ENCODE data around the gene CDHR3.

Gene CDHR3

GRCh38 chr7:106029941-106030340 is 66.9 kb downstream of the CDHR3 start:
- Histone ChIP-seq H3K27ac (no peak overlapping the region), H3K36me3 (ENCODE audit: insufficient read depth, low read length) (no peaks in the 10 kb centered on the region), H3K9ac (ENCODE audit: insufficient read length) (no peak overlapping the region), H3K4me3 (no peak overlapping the region), H3K9me3 (ENCODE audit: low read depth, low read length) (no peaks in the 10 kb centered on the region)
- DNase-seq (ENCODE audit: low read depth, low spot score): no peak
- no peak for TF ChIP-seq FOXP2 (optimal IDR thresholded peaks at IDR 0.05; ENCODE audit: control extremely low read depth, extremely low read length, insufficient read depth)

- no peak for TF ChIP-seq POLR2AphosphoS5 (IDR thresholded peaks at IDR 0.05; ENCODE audit: borderline replicate concordance, low read depth, low read length)
- DNase-seq (ENCODE audit: low read depth, low spot score): peak; percentile 84
- Histone ChIP-seq H3K9ac (ENCODE audit: insufficient read length) (no peak overlapping the region), H3K9me3 (ENCODE audit: low read depth, low read length) (no peaks in the 10 kb centered on the region), H3K27ac (peak overlapping the region; percentile 71), H3K4me3 (peak overlapping the region; percentile 60), H3K36me3 (ENCODE audit: insufficient read depth, low read length) (no peaks in the 10 kb centered on the region)
These were observed 68.4 kb downstream of the CDHR3 start for GRCh38 chr7:106031300-106032035.

DNA sequence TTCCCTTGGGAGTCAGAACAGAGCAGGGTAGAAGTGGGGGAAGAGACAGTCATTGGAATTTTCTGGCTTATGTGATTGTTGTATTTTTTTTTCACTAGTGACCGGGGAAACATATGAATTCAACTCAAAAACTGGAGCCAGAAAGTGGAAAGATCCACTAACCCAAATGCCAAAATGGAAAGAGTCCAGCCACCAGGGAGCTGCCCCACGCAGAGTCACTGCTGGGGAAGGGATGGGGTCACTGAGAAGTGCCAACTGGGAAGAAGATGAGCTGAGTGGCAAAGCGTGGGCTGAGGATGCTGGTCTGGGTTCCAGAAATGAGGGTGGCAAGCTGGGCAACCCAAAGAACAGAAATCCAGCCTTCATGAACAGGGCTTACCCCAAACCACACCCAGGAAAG is 69.2 kb downstream of the CDHR3 start:
- H3K4me3 ChIP-seq: no peak overlapping the region
- no peak overlapping the region for H3K27ac ChIP-seq
- no peak for TF ChIP-seq POLR2AphosphoS5 (IDR thresholded peaks at IDR 0.05; ENCODE audit: borderline replicate concordance, low read depth, low read length)
- TF ChIP-seq FOXP2 (optimal IDR thresholded peaks at IDR 0.05; ENCODE audit: control extremely low read depth, extremely low read length, insufficient read depth): no peak
- no peak for TF ChIP-seq EZH2 (IDR thresholded peaks at IDR 0.05)
- H3K36me3 ChIP-seq (ENCODE audit: insufficient read depth, low read length): no peaks in the 10 kb centered on the region
- no peaks in the 10 kb centered on the region for H3K9me3 ChIP-seq (ENCODE audit: low read depth, low read length)
- no peak overlapping the region for H3K9ac ChIP-seq (ENCODE audit: insufficient read length)
- DNase-seq (ENCODE audit: low read depth, low spot score): no peak

- Histone ChIP-seq H3K4me3 (no peak overlapping the region), H3K36me3 (ENCODE audit: insufficient read depth, low read length) (no peaks in the 10 kb centered on the region), H3K9ac (ENCODE audit: insufficient read length) (no peak overlapping the region), H3K27ac (no peak overlapping the region), H3K9me3 (ENCODE audit: low read depth, low read length) (no peaks in the 10 kb centered on the region)
- no peak for DNase-seq (ENCODE audit: low read depth, low spot score)
- no peak for TF ChIP-seq EZH2 (IDR thresholded peaks at IDR 0.05)
- no peak for TF ChIP-seq POLR2AphosphoS5 (IDR thresholded peaks at IDR 0.05; ENCODE audit: borderline replicate concordance, low read depth, low read length)
- no peak for TF ChIP-seq FOXP2 (optimal IDR thresholded peaks at IDR 0.05; ENCODE audit: control extremely low read depth, extremely low read length, insufficient read depth)
These were observed 70.7 kb downstream of the CDHR3 start for GRCh38 chr7:106033735-106034134.

- no peaks in the 10 kb centered on the region for H3K9me3 ChIP-seq (ENCODE audit: low read depth, low read length)
- H3K36me3 ChIP-seq (ENCODE audit: insufficient read depth, low read length): no peaks in the 10 kb centered on the region
- TF ChIP-seq EZH2 (IDR thresholded peaks at IDR 0.05) (no peak), POLR2AphosphoS5 (IDR thresholded peaks at IDR 0.05; ENCODE audit: borderline replicate concordance, low read depth, low read length) (no peak), FOXP2 (optimal IDR thresholded peaks at IDR 0.05; ENCODE audit: control extremely low read depth, extremely low read length, insufficient read depth) (no peak)
- H3K4me3 ChIP-seq: no peak overlapping the region
- H3K27ac ChIP-seq: no peak overlapping the region
- no peak for DNase-seq (ENCODE audit: low read depth, low spot score)
- H3K9ac ChIP-seq (ENCODE audit: insufficient read length): no peak overlapping the region
These were observed 71.3 kb downstream of the CDHR3 start for GRCh38 chr7:106034383-106034782.

GRCh38 chr7:106035568-106035967 is 72.5 kb downstream of the CDHR3 start:
- TF ChIP-seq EZH2 (IDR thresholded peaks at IDR 0.05): no peak
- no peak for TF ChIP-seq POLR2AphosphoS5 (IDR thresholded peaks at IDR 0.05; ENCODE audit: borderline replicate concordance, low read depth, low read length)
- TF ChIP-seq FOXP2 (optimal IDR thresholded peaks at IDR 0.05; ENCODE audit: control extremely low read depth, extremely low read length, insufficient read depth): no peak
- no peaks in the 10 kb centered on the region for H3K9me3 ChIP-seq (ENCODE audit: low read depth, low read length)
- no peak for DNase-seq (ENCODE audit: low read depth, low spot score)

GRCh38 chr7:106036004-106036403 is 72.9 kb downstream of the CDHR3 start:
- DNase-seq (ENCODE audit: low read depth, low spot score): no peak
- Histone ChIP-seq H3K27ac (no peak overlapping the region), H3K36me3 (ENCODE audit: insufficient read depth, low read length) (no peaks in the 10 kb centered on the region), H3K4me3 (no peak overlapping the region), H3K9me3 (ENCODE audit: low read depth, low read length) (no peaks in the 10 kb centered on the region), H3K9ac (ENCODE audit: insufficient read length) (no peak overlapping the region)
- TF ChIP-seq FOXP2 (optimal IDR thresholded peaks at IDR 0.05; ENCODE audit: control extremely low read depth, extremely low read length, insufficient read depth) (no peak), EZH2 (IDR thresholded peaks at IDR 0.05) (no peak), POLR2AphosphoS5 (IDR thresholded peaks at IDR 0.05; ENCODE audit: borderline replicate concordance, low read depth, low read length) (no peak)

More at GRCh38 chr7:106035568-106035967, 72.5 kb downstream of the CDHR3 start:
- no peaks in the 10 kb centered on the region for H3K36me3 ChIP-seq (ENCODE audit: insufficient read depth, low read length)
- no peak overlapping the region for H3K27ac ChIP-seq
- no peak overlapping the region for H3K4me3 ChIP-seq
- H3K9ac ChIP-seq (ENCODE audit: insufficient read length): no peak overlapping the region

- Histone ChIP-seq H3K36me3 (ENCODE audit: insufficient read depth, low read length) (no peaks in the 10 kb centered on the region), H3K9me3 (ENCODE audit: low read depth, low read length) (no peaks in the 10 kb centered on the region), H3K4me3 (no peak overlapping the region), H3K27ac (no peak overlapping the region), H3K9ac (ENCODE audit: insufficient read length) (no peak overlapping the region)
- DNase-seq (ENCODE audit: low read depth, low spot score): no peak
- no peak for TF ChIP-seq FOXP2 (optimal IDR thresholded peaks at IDR 0.05; ENCODE audit: control extremely low read depth, extremely low read length, insufficient read depth)
- no peak for TF ChIP-seq EZH2 (IDR thresholded peaks at IDR 0.05)
- no peak for TF ChIP-seq POLR2AphosphoS5 (IDR thresholded peaks at IDR 0.05; ENCODE audit: borderline replicate concordance, low read depth, low read length)
These were observed 74.6 kb downstream of the CDHR3 start for GRCh38 chr7:106037489-106038176.
